Sciatic nerve (tissue), 2 donors: ENCODE results near the gene RUSF1. TPM values are rescaled to one million over a fixed set of nuclear protein-coding genes. Genes with fewer than 3 reads are reported as not detected.
"Not testable (repeated sequence)": the region's sequence is repeated elsewhere in the genome, so short reads cannot be mapped to it uniquely, and the experiment has no call there.

Source experiments
- ATAC-seq: fragments of 200-7000 bp; cut with Tn5 transposase; one replicate; pipeline ENCODE4 v1.9.1; 2020; ENCODE audit warnings: mild to moderate bottlenecking, moderate library complexity
- DNase-seq: peaks from one replicate; pipeline ENCODE4 v3.0.0-alpha.2; 2020; ENCODE audit warnings: low spot score
- intact Hi-C: fragments of 100-400 bp; cut with DNase I; formaldehyde crosslinking; loops from one replicate; pipeline ENCODE4 v1.14.2; 2022
- total RNA-seq: library from RNA; stranded (reverse); fragmentation: NEBNext Ultra II Directional; extraction: Animal tissue kit (Norgen Biotek cat#: 25700); gene quantifications from one replicate; pipeline ENCODE4 v1.2.1, GENCODE V29; 2021
- donor health status: DM: no; HTN: no; CAD: no.
- donor health status: DM: no; HTN: no; CAD: no.

Gene RUSF1
- total RNA-seq, 1 donor from 2014 or later = 59.9 TPM

DNA sequence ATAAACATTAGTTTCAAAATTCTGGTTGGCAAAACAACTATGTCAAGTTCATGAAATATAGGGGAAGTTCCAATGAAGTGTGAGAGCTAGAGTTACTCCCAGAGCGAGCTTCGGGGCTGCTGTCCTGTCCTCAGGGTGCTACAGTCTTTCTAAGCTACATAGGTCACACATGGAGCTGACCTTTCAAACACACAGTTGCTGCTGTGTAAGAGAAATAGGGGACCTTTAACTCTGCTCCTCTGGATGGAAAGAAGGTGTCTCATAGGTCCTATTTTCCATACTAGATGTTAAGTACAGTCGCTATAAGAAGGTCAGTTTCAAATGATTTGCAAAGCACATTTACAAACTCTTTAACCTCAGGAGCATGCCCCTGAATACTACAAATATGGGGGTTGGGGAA is 13.2 kb upstream of the RUSF1 start:
- no peak for ATAC-seq
- no peak for DNase-seq
- intact Hi-C loops = no loop called here

DNA sequence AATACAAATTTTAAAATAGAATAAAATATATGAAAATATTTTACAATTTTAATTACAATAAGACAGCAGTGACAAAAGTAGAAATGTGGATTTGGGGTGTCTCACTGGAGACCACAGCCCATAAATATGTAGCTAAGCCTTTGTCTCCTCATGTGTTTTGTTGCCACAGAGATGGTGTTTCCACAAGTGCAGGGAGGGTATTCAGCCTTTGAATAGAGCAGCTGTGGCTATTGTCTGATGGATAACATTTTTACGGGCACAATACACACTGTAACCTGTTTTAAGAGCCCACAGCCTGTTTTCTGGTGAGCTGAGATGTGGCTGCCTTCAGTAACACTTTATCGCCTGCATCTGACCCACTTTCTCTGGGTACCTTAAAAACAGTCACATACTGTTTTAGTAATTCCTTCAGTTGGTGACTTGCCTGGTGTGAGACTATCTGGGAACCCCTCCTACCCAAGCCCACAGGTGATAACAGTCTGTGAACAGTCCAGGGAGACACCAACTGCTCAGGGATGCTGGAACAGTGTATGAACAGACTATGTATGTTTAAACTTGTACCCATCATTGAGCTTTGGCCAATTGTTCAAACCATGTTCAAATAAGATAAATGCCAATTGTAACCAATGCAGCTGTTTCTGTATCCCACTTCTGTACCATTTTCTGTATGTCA is 11.7 kb upstream of the RUSF1 start:
- intact Hi-C loops = no loop called here
- no peak for DNase-seq

DNA sequence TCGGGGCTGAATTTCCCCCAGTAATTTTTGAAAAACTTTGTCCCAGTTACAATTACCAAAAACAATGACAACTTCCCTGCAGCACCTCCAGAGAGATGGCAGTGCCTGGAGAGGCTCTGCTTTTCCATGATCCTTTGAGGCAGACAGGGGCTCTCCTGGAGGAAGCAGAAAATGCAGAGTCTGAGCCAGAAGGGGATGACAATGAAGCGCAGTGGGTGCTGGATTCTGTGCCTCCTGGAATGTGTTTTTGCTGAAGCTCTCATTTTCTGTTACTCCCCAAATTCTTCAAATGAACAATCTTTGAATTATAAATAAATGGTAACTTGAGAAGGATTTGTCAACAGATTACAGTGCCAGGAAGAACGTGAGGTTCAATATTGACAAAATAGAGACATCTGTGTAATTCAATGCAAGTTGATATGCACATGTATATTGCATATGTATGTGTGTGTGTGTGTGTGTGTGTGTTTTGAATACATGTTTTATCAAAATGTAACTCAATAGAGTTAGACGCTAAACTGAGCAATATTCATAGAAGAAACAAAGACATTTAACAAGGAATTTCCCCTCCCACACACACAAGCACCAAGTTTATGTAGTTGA is 9.7 kb upstream of the RUSF1 start:
- intact Hi-C loops = no loop called here
- DNase-seq (no peak), ATAC-seq (no peak)

More for the DNA sequence above, 11.7 kb upstream of the RUSF1 start:
- no peak for ATAC-seq

DNA sequence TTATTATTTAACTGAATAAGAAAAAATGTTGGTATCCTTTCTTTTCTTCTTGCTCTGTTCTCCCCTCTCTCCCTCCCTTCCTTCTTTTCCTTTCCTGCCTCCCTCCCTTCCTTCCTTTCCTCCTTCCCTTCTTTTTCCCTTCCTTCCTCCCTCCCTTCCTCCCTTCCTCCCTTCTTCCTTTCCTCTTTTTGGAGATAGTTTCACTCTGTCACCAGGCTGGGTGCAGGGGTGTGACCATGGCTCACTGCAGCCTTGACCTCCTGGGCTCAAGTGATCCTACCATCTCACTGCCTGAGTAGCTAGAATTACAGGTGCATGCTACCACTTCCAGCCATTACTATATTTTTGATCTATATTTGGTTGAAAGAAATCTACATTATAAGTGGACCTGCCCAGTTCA is 5.7 kb upstream of the RUSF1 start:
- intact Hi-C loops = no loop called here
- DNase-seq = no peak

DNA sequence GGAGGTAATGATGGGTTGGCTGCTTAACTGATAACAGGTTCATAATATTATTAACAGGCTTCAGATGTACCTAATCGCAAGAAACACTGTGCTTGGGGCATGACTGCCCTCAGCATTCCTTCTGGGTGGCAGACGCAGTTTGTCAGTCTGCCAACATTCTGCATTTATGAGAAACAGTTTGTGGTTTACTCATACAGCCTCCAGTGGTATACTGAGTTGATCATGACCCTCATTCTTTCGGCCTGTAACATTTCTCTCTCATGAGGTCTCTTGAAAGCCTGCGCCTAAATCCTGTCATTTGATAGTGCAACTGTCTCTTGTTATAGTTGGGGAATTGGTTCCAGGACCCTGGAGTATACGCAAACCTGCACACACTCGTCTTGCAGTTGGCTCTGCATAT is 4.9 kb upstream of the RUSF1 start:
- ATAC-seq = no peak
- DNase-seq = no peak
- intact Hi-C loops = no loop called here

More for the DNA sequence above, 5.7 kb upstream of the RUSF1 start:
- ATAC-seq = no peak

DNA sequence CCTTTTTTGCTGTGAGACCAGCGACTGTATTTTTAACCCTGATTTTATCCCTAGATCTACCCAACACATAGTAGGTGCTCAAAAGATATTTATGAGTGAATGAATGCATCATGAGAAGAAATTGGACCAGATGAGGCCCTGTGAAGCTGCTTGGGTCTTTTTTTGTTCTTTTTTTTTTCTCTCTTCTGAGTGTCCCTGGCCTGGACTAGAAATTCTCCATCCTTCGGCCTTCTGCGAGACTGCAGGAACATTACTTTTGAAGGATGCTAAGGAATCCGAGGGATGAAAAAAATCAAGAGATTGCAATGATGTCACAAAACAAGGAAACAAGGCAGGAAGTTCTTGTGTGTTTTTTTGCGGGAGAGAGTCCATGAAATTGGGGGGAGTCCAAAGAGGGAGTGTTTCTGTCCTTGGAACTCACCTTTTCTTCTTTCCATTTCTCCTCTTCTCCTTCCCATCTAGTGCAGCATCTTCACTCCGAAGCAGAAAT is 560 bp upstream of the RUSF1 start:
- DNase-seq (no peak), ATAC-seq (peak; percentile 40)
- intact Hi-C loops = no loop called here

DNA sequence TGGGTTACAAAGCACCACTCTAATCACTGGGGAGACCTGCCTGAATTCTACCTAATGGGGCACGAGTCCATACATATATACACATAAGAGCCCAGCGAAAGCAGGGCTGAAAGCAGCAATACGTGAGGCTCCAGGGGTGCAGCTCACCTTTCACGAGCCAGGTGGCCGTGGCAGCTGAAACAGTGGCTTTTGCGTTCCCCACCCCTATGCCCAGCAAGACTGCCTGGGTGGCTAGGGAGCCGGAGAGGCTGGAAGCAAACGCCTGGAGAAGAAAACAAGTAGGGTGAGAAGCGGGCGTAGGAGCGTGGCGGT is 618 bp downstream of the RUSF1 start:
- DNase-seq (no peak), ATAC-seq (peak; percentile 9)
- intact Hi-C loops = no loop called here

DNA sequence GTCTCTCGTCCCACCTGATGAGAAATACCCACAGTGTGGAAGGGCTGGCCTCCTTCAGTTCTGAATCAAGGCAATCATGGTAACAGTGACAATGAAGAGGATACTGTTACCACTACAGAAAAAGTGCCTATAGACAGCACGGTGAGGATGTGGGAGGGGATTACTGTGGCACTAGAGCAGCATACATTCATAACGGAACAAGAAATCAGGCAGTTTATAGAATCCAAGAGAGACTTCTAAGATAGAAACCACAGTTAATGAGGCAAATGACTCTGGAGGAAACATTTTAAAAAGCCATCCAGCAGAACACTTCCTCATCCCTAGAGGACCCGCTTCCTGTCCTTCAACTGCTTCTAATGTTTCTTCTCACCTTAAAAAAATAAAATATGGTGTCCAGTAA is 2.7 kb downstream of the RUSF1 start:
- ATAC-seq (no peak), DNase-seq (no peak)
- intact Hi-C loops = no loop called here

DNA sequence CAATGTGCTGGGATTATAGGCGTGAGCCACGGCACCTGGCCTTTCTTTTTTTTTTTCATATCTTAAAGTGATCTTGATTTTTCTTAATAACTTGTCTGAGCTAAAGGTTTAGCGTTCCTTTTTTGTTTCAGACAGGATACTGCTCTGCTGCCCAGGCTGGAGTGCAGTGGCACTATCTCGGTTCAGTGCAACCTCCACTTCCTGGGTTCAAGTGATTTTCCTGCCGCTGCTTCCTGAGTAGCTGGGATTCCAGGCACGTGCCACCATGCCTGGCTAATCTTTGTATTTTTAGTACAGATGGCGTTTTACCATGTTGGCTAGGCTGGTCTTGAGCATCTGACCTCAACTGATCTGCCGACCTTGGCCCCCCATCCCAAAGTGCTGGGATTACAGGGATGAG is 4.0 kb downstream of the RUSF1 start:
- no peak for ATAC-seq
- DNase-seq = peak; percentile 18
- intact Hi-C loops = no loop called here

DNA sequence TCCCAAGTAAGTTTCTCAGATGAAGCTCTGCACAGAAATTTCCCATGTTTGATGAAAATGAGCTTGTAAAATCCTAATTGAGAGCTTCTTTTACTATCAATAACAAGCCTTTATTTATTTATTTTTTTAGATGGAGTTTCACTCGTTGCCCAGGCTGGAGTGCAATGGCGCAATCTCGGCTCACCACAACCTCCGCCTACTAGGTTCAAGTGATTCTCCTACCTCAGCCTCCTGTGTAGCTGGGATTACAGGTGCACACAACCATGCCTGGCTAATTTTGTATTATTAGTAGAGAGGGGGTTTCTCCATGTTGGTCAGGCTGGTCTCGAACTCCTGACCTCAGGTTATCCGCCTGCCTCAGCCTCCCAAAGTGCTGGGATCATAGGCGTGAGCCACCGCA is 4.6 kb downstream of the RUSF1 start:
- intact Hi-C loops = not testable (repeated sequence)
- peak; percentile 9 for DNase-seq

DNA sequence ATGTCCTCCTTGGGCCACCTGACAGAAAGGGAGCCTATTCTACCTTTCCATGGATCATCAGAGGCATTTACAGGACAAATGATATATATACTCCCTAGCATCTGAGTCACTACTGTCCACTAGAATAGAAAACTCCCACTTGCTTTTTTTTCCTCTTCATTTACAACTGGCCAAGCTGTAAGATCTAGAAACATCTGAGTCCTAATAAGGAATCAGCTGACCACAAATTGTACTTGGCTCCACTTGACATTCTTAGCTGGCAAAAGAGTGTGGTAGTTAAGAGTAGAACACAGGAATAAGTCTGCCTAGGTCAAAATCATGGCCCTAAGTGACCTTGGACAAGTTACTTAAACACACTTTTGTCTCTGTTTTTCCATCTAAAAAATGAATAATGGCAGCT is 5.2 kb downstream of the RUSF1 start:
- ATAC-seq = no peak
- DNase-seq = no peak
- intact Hi-C loops = no loop called here

More for the DNA sequence above, 4.6 kb downstream of the RUSF1 start:
- ATAC-seq = not testable (repeated sequence)

DNA sequence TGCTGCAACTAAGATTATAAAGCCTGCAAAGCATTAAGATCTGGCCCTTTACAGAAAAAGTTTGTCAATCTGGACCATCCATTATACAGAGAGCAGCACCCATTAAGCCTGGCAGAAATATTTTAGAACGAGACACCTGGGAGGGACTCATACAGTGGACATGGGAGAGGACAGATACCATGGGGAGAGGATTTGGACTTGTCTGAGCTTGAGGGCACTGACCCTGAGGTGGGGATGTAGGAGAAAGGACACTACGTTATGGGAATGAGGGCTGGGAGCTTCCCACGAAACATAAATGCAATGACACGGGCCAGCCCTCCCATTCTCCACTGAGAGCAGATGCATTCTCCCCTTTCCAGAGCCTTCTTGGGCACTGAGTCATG is 6.2 kb downstream of the RUSF1 start:
- intact Hi-C loops = no loop called here
- DNase-seq (peak; percentile 32), ATAC-seq (no peak)

DNA sequence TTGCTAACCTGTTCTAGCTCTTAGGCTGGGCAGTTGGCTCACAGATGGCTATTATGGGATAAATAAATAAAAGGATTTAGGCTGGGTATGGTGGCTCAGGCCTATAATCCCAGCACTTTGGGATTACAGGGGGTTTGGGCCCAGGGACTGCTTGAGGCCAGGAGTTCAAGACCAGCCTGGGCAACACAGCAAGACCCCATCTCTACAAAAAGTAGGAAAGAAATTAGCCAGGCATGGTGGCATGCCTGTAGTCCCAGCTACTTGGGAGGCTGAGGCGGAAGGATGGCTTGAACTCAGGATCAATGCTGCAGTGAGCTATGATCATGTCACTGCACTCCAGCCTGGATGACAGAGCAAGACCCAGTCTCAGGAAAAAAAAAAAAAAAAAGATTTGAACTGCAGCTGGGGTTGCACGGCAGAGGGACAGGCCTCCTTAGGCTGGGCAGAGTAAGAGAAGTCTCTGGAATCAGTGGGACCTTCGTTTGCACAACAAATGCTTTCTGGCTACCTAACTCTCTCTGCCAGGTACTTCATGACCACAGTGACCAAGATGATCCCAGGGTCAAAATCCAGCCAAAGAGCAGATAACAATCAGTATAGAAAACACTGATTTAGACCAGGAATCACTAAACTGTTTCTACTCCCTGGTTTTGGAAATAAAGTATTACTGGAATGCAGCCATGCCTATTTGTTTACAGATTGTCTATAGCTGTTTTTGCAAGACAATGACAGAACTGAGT is 6.8 kb downstream of the RUSF1 start:
- DNase-seq = no peak
- ATAC-seq = no peak
- intact Hi-C loops = no loop called here

DNA sequence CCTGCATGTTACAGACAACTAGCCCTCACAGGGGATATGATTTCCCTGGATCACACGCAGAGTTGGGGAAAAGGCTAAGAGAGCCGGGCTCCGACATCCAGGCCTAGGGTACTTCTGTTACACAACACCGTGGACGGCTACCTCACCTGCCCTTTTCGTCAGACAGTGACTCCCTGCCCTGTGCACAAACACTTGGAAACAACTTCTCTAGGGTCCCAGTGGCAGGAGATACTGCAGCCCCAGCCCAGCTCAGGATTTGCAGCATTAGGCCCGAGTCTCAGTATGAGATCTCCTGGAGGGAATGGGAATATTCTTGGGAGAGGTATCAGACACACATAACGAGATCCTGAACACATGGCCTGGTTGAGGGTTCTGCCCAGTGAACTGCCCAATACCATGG is 8.3 kb downstream of the RUSF1 start:
- DNase-seq = no peak
- intact Hi-C loops = no loop called here
- no peak for ATAC-seq

DNA sequence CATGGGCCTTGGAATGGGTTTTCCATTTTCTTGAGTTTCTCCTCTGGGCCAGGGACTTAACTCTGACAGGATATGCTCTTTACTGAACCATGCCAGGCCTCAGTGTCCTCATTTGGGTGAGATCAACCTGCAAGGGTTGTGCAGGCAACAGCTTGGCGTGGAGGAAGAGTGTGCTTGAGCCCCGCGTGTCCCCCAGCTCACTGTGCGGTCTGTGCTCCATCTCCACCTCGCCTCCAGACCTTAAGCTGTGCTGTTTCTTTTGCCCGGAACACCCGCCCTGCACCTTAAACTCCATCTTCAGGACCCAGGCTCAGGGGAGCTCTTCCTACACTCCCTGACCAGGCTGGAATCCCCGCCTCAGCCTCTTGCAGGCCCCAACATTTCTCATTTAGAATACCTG is 9.7 kb downstream of the RUSF1 start:
- ATAC-seq (no peak), DNase-seq (no peak)
- intact Hi-C loops = no loop called here

DNA sequence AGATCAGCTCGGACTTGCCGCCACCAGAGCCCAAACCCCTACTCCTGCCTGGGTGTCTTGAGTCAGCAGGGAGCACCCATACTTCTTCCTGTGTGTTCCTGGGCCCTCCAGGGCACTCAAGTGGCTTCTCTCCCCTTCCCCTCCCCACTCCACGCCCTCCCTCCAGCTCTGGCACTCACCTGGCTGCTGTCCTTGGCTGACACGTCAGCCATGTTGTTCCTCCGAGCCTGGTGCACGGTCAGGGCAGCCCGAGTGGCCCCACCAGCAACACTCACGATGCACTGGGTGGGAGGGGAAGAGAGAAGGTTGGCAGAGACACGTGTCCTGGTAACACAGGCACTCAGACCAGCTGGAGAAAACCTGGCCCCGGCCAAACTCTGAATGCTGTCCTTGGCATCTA is 11.5 kb downstream of the RUSF1 start:
- DNase-seq (no peak), ATAC-seq (no peak)
- intact Hi-C loops = no loop called here

DNA sequence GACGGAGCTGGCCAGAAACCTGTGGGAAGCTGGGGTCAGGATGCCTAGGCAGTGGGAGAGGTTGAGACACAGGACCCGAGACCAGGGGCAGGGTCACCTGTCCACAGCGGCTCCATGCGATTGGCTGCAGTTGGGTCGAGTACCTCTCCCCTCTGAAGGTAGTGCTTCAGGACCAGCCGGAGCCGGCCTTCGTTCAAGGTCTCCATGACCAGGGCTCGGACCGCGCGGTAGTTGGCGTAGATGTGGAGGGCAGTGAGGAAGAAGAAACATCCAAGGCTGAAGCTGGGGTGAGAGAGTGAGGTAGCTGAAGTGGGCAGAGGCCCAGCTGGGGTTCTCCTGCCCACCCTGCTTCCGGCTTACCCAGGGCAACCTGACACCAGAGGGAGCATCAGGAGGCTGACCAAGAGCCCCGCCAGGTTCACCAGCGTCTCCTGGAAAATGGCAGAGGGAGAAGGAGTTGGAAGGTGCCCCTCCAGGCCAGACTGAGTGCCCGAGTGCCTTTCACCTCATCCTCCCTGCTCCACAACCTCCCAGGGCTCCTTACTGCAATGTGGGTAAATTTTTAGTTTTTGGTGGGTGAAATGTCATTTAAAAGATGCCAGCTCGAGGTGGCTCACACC is 14.6 kb downstream of the RUSF1 start:
- DNase-seq = no peak
- no peak for ATAC-seq
- intact Hi-C loops = no loop called here

DNA sequence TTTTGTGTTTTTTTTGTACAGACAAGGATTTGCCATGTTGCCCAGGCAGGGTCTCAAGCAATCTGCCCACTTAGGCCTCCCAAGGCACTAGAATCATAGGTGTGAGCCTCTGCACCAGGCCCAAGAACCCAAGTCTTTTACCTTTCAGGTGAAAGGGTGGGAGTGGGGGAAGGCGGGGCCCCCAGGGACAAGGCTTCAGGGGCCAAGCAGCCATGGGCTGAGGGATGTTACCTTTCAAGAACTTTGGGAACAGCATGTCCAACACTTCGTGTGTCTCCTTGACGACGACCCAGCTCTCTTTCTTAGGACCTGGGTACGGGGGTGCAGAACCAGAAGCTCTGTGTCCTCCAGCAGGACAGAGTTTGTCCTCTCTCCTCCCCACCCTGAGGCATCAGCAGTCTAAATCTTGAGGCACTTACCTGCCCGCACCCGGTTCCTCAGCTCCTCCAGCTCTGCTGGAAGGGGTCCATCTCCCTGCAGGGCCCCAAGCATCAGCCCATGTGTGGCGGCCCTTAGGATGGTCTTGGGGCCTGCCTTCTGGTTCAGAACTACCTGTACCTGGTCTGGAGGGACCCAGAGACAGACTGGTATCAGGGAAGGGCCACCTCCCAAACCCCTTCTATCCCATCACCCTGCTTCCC is 16.3 kb downstream of the RUSF1 start:
- DNase-seq = no peak
- intact Hi-C loops = no loop called here
- no peak for ATAC-seq
